ENCODE measurements around the gene PTX4.

PTX4 gene

DNA sequence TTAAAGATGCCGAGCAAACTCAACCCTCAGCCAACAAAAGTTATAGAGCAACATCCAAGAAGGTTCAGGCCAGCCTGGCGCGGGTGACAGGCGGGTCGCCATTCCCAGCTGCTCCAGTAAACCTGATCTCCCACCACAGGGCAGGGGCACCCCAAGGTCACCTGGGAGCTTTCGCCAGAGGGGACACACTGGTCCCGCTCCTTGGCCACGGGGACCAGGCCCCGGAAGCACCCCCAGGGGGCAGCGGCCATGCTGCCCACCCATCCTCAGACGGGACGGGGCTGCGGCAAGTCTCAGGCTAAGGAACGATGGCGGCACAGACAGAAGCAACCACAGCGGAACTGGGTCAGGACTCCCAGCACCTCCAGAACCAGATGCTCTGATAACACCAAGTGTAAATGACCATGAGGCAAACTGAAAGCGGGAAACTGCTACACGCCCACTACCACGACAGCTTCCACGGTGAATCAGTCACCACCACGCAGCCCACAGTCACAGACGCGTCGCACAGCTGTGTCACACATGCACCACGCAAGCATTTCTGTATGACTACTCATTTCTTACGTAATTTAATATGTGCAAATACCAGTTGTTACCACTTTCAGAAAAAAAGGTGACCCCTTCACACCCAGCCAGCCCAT lies 30.3 kb downstream of the PTX4 start:
- peak in 1 of 2 donors; percentile 29 for DNase-seq

DNA sequence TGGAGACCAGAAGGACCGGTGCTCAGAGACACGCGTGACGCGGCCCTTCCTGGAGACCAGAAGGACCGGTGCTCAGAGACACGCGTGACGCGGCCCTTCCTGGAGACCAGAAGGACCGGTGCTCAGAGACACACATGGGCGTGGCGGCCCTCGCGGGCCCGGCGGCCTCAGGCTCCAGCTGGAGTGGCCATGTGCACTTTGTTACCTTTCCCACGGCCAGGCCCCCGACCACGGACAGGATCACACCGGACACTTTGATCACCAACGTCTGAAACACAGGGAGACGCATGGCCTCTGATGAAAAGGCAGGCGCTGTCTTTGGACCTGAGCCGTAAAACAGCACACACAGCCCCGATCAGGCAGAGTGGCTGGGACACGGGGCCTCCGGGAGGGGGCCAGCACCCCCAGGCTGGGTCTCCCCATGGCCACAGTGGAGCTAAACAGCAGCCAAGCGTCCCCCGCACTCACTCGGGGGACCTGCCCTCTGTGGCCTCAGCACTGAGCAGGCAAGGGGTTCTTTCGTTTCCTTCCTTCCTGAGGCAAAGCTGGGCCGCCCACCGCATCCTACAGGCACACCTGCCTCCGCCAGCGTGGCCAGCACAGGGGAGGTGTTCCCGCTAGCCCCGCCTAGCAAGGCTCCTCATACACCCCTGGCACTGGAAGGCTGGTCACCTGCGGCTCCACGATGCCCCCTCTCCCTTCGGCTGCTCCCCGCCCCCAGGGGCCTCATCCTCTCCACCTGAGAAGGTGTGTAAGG lies 31.1 kb downstream of the PTX4 start:
- DNase-seq = no peak

DNA sequence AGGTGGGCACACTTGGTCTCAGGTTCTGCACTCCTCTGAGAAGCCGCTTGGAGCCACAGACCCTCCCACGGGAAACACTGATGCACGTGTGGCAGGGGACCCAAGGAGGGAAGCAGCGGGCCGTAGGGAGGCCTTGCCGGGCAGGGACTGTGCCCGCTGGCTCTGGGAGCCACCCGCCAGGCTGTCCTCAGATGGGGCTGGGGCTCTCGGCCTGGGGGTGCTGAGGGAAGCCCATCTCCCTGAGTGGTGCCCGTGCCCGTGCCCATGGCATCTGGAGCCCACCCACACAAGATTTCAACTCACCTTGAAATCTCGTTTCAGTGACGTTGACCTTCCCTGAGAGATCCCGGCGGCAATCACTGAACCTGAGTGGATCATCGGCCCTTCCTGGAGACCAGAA lies 31.8 kb downstream of the PTX4 start:
- no peak for DNase-seq

DNA sequence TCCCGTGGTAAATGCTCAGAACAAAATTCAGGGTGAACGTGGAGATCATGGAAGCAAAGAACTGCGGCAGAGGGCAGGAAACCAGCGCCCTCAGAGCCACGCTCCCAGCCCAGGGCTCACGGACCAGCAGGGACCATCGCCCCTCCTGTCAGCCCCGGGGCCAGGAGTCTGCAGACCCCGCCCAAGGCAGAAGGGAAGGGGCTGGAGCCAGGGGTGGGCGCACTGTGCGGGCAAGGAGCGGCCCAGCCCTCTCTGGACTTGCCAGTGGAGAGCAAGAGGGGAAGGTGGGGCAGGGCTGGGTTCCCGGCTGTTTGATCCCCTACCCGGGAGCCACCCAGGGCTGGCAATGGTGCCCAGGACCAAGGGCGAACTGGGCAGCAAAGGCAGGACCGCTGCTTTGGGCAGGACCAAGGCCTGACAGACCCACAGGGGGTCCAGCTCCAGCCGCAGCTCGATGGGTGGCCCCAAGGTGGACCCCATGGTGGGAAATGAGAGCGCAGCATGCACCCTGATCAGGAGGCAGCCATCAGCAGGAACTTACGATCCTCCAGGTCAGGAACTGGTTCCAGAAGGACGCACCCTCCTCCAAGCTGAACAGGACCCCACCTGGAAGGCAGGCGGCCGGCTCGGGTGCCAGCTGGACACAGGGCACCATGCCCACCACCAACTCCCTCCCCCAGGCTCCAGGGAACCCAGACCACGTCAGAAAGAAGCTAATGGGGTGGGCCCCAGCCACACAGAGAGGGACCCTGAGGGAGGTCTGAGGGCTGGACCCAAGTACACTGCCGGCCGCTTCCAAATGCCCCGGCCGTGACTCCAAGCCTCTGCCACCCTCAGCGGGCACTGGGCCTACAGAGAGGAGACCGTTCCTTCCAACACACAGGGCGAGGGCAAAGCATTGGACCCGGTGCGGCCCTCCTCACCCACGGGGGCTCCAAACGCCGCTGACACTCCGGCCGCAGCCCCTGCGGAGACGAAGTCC lies 33.3 kb downstream of the PTX4 start:
- DNase-seq = no peak

DNA sequence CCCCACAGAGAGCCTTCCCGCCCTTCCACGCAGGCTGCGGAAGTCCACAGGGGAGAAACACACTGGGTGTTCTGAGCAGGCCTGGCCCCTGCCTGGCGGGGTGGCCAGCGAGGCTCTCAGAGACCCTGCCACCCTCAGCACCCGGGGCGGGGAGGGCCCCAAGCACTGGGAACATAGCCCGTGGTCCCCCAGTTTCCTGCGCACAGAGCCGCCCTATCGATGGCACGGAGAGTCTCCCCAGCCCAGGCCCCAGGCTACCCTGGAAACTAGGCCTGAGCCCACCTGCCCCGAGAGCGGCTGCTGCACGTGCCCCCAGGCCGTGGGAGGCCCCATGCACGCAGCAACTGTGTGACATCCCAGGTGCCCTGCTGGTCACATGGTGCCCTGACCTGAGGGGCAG lies 34.2 kb downstream of the PTX4 start:
- DNase-seq = no peak

DNA sequence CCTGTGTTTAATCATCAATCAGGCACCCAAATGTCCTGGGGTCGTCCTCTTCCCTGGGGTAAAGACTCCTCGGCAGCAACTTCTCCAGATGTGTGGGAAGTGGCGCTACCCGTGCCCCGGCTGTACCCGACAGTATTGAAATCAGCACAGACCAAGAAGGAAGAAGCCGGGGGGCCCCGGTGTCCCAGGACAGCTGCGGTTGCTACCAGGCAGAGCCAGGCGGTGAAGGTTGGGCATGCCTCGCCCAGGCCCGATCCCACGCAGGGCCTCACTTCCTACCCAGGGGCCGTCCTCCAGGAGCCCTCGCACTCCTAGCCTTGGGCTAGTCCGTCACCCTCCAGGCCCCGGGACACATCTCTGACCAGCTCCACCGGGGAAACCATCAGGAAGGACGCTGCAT lies 35.4 kb downstream of the PTX4 start:
- DNase-seq = no peak

DNA sequence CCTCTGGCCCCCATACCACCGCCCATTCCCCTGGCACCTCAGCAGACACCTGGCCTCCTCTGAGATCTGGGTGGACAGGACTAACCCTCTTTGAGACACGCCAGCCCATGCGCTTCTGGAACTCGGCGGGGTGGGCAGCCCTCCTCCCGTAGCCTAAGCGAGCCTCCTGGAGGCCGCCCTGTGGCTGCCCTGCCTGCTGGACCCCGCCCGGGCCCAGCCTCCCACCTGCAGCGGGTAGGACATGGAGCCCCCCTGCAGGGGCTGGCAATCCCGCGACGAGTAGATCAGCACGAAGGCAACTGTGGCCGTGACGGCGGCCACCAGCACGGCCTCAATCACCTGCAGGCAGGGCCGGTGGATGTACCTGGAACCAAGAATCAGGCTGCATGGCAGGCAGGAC lies 36.2 kb downstream of the PTX4 start:
- no peak for DNase-seq

DNA sequence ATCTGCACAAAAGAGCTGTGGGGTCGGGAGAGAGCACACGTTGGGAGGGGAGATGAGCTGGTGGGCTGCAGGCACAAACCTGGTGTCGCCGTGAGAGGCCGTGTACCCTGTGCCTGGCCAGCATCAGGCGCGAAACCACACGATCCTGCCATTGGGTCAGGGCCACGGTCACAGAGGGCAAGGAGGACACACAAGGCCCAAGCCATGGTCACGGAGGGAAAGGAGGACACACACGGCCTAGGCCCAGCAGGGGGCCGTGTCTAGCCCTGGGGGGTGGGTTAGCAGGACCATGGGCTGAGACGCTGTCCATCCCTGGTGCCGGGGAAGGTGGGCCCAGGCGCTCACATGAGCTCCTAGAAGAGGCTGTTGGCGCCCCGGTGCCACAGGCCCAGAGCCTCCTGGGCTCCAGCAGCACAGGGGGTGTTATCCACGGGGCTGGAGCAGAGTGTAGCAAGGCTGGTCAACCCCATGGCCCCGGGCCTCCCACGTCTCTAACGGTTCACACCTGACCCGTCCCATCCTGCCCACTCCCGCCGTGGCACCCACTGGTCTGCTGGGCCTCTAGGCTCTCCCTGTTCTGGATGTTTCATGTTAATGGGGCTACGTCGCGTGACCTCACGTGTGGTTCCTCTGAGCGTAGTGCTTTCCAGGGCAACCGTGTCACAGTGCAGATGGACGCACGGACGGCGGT lies 36.9 kb downstream of the PTX4 start:
- no peak for DNase-seq

DNA sequence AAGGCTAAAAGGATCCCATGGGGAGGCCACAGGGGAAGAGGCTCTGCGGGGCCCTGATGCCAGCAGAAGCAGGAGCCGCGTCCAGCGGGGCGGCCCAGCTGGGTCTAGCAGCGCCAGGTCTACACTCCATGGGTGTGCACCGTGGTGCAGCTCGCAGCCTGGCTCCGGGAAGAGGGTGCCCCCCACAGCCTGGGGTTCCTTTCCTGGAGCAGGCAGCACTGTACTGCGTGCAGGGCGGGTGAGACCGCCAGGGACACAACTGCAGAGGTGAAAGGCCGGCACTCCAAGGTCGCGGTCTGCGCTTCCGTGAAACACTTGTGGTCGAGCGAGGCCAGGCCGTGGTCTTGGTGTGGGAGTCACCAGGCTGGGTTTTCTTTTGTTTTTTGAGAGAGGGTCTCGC lies 37.9 kb downstream of the PTX4 start:
- DNase-seq = no peak

DNA sequence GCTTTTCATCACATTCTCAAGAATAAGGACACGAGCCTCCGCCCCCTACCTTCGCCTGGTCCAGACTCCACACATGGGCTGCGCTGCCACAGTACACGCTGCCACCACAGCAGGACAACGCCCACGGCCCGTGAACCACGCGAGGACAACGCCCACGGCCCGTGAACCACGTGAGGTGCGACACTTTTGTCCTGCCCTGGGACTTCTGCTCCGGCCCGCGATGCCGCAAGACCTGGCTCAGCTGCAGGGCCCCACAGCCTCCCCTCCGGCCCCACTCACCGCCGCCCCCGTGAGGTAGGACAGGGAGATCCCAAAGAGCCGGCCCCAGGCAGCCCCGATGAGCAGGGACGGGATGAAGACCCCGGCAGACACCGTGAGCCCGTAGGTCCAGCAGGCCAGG lies 38.5 kb downstream of the PTX4 start:
- DNase-seq = no peak

DNA sequence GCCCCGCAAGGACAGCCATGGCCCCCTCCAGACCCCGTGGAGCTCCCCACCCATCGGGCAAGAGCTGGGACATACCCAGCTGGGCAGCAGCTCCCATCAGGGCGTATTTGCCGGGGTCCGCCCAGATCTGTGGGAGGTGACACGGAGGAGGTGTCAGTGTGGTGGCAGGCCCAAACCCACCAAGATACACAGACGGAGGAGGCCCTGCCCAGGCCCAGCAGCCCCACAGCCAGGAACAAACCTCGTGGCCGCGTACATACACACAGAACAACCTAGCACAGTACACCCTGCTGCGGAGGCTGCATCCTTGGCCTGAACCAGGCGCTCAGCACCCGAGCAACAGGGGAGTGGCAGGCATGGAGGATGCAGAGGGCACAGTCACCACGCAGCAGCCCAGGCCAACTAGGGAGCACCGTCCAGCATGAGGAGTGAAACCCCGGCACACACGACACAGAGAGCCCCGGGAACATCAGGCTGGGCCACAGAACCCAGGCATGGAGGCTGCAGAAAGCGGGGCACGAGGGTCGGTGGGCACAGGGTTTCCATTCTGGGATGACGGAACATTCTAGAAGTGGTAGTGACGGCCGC lies 39.4 kb downstream of the PTX4 start:
- no peak for DNase-seq

DNA sequence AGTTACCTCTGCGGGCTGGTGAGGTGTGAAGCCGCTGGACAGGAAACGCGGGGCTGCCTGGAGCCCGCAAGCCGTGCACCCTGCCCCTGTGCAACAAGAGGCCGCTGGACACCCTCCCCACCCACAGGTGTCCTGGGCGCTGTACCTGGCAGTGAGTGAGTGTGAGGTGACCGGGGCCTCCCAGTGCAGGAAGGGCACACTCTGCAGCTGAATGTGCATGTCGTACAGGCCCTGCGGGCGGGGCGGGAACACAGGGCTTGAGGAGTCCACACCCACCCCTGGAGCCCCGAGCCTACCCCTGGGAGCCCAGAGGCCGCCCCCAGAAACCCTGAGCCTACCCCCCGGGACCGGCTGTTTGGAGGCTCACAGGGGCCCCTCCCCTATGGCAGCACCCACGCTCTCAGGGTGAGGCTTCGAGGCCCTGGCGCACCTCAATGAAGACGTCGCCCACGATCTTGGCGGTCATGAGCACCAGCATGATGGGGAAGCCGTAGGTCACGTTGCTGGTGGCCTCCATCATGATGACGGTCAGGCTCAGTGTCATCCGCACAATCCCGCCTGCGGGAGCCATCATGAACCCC lies 40.1 kb downstream of the PTX4 start:
- no peak for DNase-seq

DNA sequence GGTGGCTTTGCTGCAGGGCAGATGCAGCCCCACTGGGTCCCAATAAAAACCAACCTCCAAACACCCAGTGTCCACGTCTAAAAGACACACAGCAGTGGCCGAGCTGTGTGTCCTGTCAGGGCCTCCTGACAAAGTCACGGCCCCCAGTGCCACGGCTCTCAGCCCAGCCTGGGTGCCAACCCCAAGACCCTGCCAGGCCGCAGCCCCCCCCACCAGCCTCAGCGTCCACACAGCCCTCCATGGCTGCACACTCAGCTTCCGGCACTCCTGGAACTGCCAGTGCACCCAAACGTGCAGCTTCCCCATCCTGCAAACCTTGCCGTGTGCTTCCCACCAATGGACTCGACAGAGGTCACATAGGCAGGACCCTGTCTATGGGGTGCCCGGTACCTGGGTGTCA lies 40.8 kb downstream of the PTX4 start:
- DNase-seq = no peak

DNA sequence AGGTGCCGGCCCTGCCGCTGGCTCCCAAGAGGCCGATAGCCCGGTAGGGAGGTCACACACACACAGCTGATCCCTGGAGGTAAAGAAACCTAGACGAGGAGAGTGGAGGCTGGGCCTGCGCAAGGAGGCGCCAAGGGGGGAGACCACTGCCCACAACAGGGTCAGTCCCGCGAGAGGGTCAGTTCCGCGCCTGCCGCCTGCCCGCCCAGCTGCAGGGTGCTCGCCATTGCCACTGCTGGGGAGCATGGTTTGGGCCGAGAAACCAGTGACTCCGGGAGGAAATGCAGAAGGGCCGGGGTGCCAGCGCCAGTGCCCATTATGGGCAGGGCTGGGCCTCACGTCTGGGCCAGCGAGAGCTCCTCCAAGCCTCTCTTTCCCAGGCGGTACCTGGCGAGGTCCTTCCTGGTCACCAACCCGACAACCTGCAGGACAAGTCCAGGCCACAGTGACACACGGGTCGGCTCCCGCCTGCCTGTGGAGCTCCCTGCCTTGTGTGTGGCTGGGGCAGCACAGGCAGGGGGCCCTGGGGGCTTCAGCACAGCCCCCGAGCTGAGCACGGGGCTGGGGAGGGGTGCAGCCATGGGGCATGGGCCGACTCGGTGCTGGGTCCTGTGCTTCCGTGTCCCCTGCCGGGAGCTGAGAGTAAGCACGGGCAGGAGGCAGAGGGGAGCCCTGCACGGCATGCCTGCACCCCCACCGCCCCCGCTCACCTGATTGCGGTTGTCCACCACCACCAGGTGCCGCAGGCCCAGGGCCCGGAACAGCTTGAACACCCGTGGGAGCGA lies 42.3 kb downstream of the PTX4 start:
- no peak for DNase-seq

DNA sequence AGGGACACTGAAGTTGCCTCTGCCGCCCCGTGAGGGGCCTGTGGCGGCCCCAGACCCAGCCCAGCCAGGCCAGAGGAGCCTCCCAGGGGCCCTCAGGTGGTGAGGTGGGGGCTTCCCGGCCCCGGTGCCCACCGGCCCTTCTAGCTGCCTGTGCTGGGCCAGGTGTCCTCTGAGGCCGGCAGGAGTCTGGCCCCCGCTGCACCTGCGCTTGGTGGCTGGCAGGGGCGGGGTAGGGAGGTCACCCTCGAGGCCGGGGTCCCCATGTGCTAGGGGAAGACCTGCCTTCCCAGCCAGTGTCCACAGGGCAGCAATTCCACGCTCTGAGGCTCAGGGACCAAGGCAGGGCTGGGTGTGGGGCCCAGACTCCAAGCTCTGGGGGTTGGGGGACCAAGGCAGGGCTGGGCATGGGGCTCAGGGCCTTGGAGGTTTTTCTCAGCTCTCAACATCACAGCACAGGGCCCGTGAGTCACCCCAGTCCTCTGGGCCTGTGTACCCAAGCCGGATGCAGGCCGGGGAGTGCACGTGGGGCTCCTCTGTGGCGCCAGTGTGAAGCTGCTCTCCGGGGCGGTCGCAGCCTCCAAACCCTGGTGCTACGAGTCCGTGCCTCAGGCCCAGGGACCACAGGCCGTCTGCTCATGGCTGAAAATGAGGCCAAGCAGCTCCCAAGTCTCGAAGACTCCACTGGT lies 43.1 kb downstream of the PTX4 start:
- no peak for DNase-seq

DNA sequence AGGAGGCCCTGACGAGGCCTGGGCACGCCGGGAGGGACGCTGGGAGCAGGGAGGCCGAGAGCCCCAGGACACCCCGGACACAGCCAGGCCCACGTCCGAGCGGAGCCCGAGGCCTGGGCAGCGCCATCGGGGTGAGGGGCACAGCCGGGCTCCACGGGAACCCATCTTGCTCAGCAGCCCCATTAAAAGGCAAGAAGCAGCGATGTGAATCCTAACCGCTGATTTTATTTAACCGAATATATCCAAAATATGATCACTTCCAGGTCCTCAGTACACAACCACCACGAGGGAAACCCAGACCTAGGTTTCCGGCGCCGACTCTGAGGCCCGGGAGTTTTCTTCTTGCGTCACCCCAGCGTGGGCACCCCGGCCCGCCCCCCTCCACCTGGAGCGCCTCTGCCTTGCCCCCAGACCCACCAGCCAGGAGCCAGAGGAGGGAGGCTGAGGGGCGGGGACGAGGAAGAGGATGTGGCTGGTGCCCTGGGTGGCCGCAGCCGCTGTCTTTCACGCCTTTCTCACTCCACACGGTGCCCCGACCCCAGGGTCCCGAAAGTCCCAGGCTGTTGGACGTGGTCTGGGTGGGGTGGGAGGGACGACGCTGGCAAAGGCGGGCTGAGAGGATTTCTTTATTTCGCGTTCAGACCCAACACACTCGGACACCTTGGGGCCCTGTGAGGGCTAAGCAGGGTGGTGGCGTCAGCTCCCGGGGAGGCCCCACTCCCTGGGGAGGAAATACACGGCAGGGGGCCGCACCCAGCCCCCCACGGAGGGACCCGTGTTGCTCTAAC lies 43.8 kb downstream of the PTX4 start:
- no peak for DNase-seq

DNA sequence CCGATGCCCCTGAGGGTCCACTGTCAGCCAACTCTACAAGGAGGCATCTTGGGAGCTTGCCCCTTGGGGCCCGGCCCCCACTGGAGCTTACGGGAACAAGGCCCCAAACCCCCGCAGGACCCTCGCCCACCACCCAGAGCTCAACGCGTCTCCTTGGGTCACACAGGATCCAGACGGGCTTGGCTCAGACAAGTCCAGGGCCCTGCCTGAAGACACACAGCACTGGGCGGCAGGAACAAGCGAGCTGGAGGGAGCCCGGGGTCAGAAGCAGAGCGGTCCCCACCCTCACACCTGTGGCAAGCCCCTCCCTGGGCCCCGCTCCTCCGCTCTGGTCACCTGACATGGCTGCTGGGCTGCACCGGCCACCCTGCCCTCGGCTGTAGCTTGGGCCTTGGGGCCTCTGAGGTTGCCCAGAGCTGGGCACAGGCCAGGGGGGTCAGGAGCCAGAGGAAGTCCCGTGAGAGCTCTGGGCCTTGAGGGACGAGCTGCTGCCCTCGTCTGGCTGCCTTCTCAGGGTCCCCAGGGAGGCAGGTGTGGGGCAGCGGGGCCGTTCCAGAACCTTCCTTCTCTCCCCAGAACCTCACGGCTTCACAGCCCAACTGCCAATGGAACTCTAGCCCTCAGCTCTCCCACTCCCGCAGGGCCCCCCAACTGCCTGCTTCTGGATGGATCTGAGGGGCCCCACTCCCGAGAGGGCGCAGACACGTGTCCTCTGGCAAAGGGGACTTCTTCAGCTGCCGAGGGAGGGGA lies 44.6 kb downstream of the PTX4 start, which contains the start of gene CCDC154:
Gene CCDC154, minus strand, starts transcription at position 577 of the 750 bp plus-strand sequence. Its CDS starts 234 bp downstream, at position 343.
- no peak for DNase-seq

DNA sequence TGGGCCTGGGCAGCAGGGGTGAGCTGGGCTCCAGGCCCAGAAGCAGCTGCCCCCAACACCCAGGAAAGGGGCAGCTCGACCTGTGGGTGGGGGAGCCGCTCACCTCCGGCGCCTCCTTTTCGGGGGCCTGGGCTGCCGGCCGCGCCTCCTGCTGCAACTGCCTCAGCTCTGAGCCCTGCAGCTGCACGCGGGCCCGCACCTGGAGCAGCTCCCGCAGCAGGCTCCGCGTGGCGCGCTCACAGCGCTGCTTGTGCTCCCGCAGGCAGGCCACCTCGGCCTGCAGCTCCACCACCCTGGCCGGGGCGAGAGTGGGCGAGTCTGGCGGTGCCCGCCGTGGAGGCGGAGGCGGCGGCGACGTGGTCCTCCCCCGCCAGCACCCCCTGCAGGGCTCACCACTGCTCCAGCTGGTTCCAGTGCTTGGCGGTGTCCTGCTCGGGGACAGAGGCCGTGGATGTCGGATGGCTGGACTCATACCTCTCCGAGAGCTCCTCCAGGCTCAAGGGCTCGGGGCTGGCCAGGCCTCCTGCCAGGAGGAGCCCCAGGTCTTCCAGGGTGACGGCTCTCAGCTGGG lies 45.3 kb downstream of the PTX4 start:
- DNase-seq = no peak

DNA sequence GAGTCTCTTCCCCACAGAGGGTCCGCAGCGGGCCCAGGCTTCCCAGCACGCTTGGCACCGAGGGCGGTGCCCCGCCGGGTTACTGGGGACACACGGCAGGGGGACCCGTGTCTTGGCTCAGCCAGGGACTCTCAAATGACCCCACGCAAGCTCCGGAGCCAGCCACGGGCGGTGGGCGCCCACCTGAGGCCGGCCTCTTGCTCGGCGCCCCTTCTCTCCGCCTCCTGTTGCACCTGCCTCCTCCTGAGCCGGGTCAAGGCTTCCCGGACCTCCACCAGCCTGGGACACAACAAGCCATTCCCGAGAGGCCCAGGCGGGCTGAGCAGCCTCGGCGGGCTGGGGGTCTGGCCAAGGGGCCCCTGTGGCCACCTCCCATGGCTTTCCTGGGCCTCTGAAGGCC lies 46.0 kb downstream of the PTX4 start:
- DNase-seq = no peak

All from CD4-positive, alpha-beta T cell treated with Interferon alpha-2 for 1 hour (primary cell).